Skin epidermis (tissue), 12 donors: Measurements from ENCODE around the gene ADAMTS18.

Experiments used
- H3K27ac ChIP-seq, 21 experiments: fragments of 200-600 bp; sonication (generic) in 11 of 21; one replicate each; pipeline ENCODE4 v1.5.0; 2020; ENCODE audit warnings: mild to moderate bottlenecking in 3 of 21, inconsistent platforms in 2 of 21, moderate library complexity in 2 of 21
- H3K4me3 ChIP-seq, 7 experiments: fragments of 200-600 bp; sonication (generic) in 2 of 7; one replicate each; pipeline ENCODE4 v1.5.0; 2020; ENCODE audit warnings: inconsistent platforms in 2 of 7, mild to moderate bottlenecking in 2 of 7, moderate library complexity in 1 of 7

Gene ADAMTS18

GRCh38 chr16:77399066-77399465 lies 35.8 kb downstream of the ADAMTS18 start:
- Histone ChIP-seq H3K27ac (no peak overlapping the region), H3K4me3 (no peak overlapping the region)

- Histone ChIP-seq H3K4me3 (no peak overlapping the region), H3K27ac (no peak overlapping the region)
These were observed 36.3 kb downstream of the ADAMTS18 start for GRCh38 chr16:77398495-77398894.

- Histone ChIP-seq H3K4me3 (no peak overlapping the region), H3K27ac (no peak overlapping the region)
These were observed 38.4 kb downstream of the ADAMTS18 start for GRCh38 chr16:77396461-77396860.

- H3K27ac ChIP-seq, result no peak overlapping the region
- H3K4me3 ChIP-seq, result no peak overlapping the region
These were observed 40.1 kb downstream of the ADAMTS18 start for GRCh38 chr16:77394699-77395098.

- no peak overlapping the region for H3K4me3 ChIP-seq
- H3K27ac ChIP-seq, result no peak overlapping the region
These were observed 40.9 kb downstream of the ADAMTS18 start for GRCh38 chr16:77393955-77394354.

- H3K27ac ChIP-seq, result no peak overlapping the region
- H3K4me3 ChIP-seq, result no peak overlapping the region
These were observed 47.0 kb downstream of the ADAMTS18 start for GRCh38 chr16:77387815-77388209.

- Histone ChIP-seq H3K27ac (no peak overlapping the region), H3K4me3 (no peak overlapping the region)
These were observed 47.7 kb downstream of the ADAMTS18 start for GRCh38 chr16:77386831-77387814.

- H3K27ac ChIP-seq, result no peak overlapping the region
- H3K4me3 ChIP-seq, result no peak overlapping the region
These were observed 49.4 kb downstream of the ADAMTS18 start for GRCh38 chr16:77385481-77385880.

GRCh38 chr16:77383606-77384187 lies 51.1 kb downstream of the ADAMTS18 start:
- Histone ChIP-seq H3K4me3 (no peak overlapping the region), H3K27ac (no peak overlapping the region)

- H3K4me3 ChIP-seq, result no peak overlapping the region
- H3K27ac ChIP-seq, result no peak overlapping the region
These were observed 58.5 kb downstream of the ADAMTS18 start for GRCh38 chr16:77376358-77376757.

- Histone ChIP-seq H3K4me3 (no peak overlapping the region), H3K27ac (no peak overlapping the region)
These were observed 59.4 kb downstream of the ADAMTS18 start for GRCh38 chr16:77375396-77375795.

- Histone ChIP-seq H3K27ac (no peak overlapping the region), H3K4me3 (no peak overlapping the region)
These were observed 60.5 kb downstream of the ADAMTS18 start for GRCh38 chr16:77374384-77374783.

- H3K27ac ChIP-seq, result no peak overlapping the region
- no peak overlapping the region for H3K4me3 ChIP-seq
These were observed 61.1 kb downstream of the ADAMTS18 start for GRCh38 chr16:77373726-77374125.

GRCh38 chr16:77364770-77365169 lies 70.1 kb downstream of the ADAMTS18 start:
- Histone ChIP-seq H3K4me3 (no peak overlapping the region), H3K27ac (no peak overlapping the region)

GRCh38 chr16:77359065-77359502 lies 75.8 kb downstream of the ADAMTS18 start:
- Histone ChIP-seq H3K27ac (no peak overlapping the region), H3K4me3 (no peak overlapping the region)

GRCh38 chr16:77353587-77354263 lies 81.1 kb downstream of the ADAMTS18 start:
- no peak overlapping the region for H3K27ac ChIP-seq
- no peak overlapping the region for H3K4me3 ChIP-seq

GRCh38 chr16:77344341-77344740 lies 90.5 kb downstream of the ADAMTS18 start:
- no peak overlapping the region for H3K27ac ChIP-seq
- H3K4me3 ChIP-seq, result no peak overlapping the region

GRCh38 chr16:77336637-77337036 lies 98.2 kb downstream of the ADAMTS18 start:
- H3K27ac ChIP-seq, result no peak overlapping the region
- H3K4me3 ChIP-seq, result no peak overlapping the region

- Histone ChIP-seq H3K27ac (no peak overlapping the region), H3K4me3 (no peak overlapping the region)
These were observed 99.1 kb downstream of the ADAMTS18 start for GRCh38 chr16:77335652-77336234.

- Histone ChIP-seq H3K4me3 (no peak overlapping the region), H3K27ac (no peak overlapping the region)
These were observed 102.0 kb downstream of the ADAMTS18 start for GRCh38 chr16:77332792-77333191.
